Stimulated activated memory B cell treated with anti-CD40 and anti-IgM and Interleukin-4, amounts not matched to agents 10 μg/mL and 1 μg/mL and 100 μg/mL, for 72 hours (primary cell): ENCODE measurements around the gene CACNA1G.

ENCODE experiments used
- ATAC-seq: fragments of 150-1000 bp; cut with Tn5 transposase; 2 replicates; pipeline ENCODE4 v1.10.0; 2021
- H3K27ac Mint-ChIP-seq: one replicate; pipeline ENCODE4 v1.8.0; 2022; ENCODE audit warnings: mild to moderate bottlenecking, mixed read lengths
- H3K27me3 Mint-ChIP-seq: one replicate; pipeline ENCODE4 v1.8.0; 2022; ENCODE audit warnings: mixed read lengths
- H3K36me3 Mint-ChIP-seq: one replicate; pipeline ENCODE4 v1.8.0; 2022; ENCODE audit warnings: mixed read lengths
- H3K4me1 Mint-ChIP-seq: one replicate; pipeline ENCODE4 v1.8.0; 2022; ENCODE audit warnings: mixed read lengths
- H3K4me3 Mint-ChIP-seq: one replicate; pipeline ENCODE4 v1.8.0; 2022; ENCODE audit warnings: mild to moderate bottlenecking, moderate library complexity, mixed read lengths
- H3K9me3 Mint-ChIP-seq: one replicate; pipeline ENCODE4 v1.8.0; 2022; ENCODE audit warnings: mixed read lengths

Gene CACNA1G

DNA sequence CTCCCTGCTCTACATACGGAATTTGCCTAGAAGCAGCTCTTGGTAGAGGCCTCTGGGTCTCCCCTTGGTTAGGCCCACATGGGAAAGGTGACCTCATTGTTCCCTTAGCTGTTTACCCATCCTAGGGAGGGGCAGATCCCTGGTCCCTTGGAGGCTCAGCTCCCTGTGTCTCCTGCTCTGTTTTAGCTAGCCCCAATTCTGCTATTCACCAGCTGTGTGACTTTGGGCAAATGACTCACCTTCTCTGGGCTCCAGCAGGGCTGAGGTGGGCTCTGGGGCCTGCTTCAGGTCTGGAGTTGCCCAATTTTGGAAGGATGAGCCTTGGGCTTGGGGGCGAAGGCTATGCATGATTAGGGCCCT lies 78.1 kb downstream of the CACNA1G start:
- no peak for ATAC-seq
- Mint-ChIP-seq H3K4me1 (peaks cover 5% of the 10 kb centered on the region), H3K27ac (no peak overlapping the region), H3K4me3 (no peak overlapping the region), H3K9me3 (no peaks in the 10 kb centered on the region), H3K27me3 (peaks cover 81% of the 10 kb centered on the region), H3K36me3 (no peaks in the 10 kb centered on the region)

DNA sequence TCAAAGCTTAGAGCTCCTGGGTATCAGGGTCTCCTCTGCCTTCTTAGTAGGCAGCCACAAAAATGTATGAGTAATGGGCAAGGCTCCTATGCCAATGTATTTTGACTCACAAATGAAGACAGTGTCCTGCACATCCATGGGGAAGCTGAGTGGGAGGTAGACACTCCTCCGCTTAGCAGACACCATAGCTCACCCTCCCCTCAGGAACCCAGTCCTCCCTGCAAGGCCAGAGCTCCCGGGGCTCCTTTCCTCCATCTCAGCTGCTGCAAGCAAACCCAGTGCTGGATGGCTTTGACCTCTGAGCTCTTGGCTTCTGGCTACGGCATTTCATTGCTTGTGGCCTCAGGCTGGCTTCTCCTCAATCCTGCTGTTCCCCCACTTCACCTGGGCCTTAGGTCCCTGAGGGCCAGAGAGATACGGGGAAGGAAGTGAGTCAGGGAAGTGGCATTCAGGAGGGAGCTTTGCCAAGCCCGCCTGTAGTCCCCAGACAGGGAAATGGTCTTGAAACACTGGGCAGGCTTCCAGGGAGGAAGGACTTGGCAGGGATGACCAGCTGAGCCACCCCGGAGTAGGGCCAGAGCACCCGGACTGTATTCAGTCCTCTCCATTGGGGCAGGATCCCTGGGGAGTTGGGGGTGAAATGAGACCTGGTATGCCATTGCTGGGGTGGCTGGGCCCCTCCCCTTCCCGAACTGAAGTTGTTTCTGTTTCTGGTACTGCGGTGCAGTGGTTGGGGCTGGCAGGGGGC lies 78.6 kb downstream of the CACNA1G start:
- Mint-ChIP-seq H3K27ac (no peak overlapping the region), H3K4me1 (peaks cover 5% of the 10 kb centered on the region), H3K9me3 (no peaks in the 10 kb centered on the region), H3K4me3 (no peak overlapping the region), H3K36me3 (no peaks in the 10 kb centered on the region), H3K27me3 (peaks cover 81% of the 10 kb centered on the region)
- no peak for ATAC-seq

DNA sequence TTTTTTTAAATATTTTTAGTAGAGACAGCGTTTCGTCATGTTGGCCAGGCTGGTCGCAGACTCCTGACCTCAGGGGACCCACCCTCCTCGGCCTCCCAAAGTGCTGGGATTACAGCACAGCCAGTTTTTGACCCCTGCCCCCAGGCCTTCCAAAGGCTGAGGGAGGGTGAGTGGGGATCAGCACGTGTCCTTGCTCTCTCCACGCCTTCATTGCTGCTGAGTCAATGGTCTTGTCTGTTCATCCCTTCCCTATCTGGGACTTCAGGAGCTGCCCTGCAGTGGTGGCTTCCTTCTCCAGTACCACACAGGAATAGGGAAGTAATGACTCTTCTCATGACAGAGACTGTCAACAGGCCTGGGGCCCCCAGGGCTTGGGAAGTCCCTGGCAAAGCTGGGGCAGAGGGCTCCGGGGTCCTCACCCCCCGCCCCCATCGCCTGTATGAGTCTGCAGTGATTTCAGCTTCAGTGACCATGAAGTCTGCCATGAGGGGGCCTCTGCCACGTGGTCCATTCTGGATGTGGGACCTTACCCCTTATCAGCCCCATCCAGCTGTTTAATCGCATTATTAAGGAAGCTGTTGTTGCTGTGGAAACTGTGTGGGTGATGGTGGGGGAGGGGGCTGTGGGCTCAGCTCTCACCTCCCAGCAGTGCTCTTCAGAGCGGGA lies 80.3 kb downstream of the CACNA1G start:
- Mint-ChIP-seq H3K27me3 (peaks cover 80% of the 10 kb centered on the region), H3K9me3 (no peaks in the 10 kb centered on the region), H3K4me1 (peaks cover 5% of the 10 kb centered on the region), H3K36me3 (no peaks in the 10 kb centered on the region), H3K27ac (no peak overlapping the region), H3K4me3 (no peak overlapping the region)
- no peak for ATAC-seq

DNA sequence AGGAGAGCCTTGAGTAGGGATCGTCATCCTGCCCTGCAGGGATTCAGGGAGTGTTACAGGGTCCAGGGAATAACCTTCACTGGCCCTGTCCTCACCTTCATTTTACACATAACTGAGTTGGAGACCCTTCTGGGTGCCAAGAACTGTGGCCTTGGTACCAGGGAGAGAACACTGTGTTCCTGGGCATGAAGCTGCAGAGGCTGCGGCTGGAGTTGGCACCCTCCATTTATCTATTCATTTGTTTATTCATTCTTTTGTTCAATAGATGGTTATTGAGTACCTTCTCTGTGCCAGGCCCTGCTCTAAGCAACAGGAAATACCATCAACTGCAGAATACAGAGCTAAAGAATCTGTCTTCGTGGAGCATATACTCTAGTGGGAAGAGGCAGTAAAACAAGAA lies 80.8 kb downstream of the CACNA1G start:
- H3K27ac Mint-ChIP-seq, result no peak overlapping the region
- no peak overlapping the region for H3K4me3 Mint-ChIP-seq
- H3K9me3 Mint-ChIP-seq, result no peaks in the 10 kb centered on the region
- no peak for ATAC-seq
- peaks cover 5% of the 10 kb centered on the region for H3K4me1 Mint-ChIP-seq
- H3K27me3 Mint-ChIP-seq, result peaks cover 80% of the 10 kb centered on the region
- H3K36me3 Mint-ChIP-seq, result no peaks in the 10 kb centered on the region

DNA sequence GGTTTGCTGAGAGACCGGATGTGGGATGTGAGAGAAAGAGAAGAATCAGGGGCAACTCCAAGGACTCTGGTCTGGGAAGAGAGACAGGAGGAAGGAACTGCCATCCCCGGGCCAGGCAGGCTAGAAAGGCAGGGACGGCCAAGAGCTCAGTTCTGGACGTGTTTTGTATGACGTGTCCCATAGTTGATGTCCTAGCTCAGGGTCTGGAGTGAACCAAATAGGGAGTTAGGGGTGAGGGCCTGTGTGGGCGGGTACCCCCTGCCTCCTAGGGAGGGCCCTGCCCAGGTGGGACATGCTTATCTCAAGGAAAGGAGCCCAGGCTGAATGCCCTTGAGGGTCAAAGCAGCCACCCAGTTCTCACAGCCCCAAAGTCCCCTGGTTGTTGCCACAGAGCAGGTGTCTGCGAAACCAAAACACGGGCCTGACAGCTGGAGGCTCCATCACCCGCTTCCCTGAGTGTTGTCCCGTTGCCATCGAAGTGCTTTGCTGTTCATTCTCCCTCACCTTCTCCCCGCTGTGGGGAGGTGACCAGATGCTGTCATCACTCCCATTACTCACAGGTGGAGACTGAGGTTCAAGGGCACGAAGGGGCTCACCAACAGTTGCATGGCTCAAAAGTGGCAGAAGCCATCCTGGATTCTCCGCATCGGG lies 81.7 kb downstream of the CACNA1G start:
- H3K4me3 Mint-ChIP-seq, result no peak overlapping the region
- H3K27me3 Mint-ChIP-seq, result peaks cover 80% of the 10 kb centered on the region
- no peak for ATAC-seq
- no peaks in the 10 kb centered on the region for H3K9me3 Mint-ChIP-seq
- H3K27ac Mint-ChIP-seq, result no peak overlapping the region
- no peaks in the 10 kb centered on the region for H3K36me3 Mint-ChIP-seq
- H3K4me1 Mint-ChIP-seq, result peaks cover 5% of the 10 kb centered on the region

DNA sequence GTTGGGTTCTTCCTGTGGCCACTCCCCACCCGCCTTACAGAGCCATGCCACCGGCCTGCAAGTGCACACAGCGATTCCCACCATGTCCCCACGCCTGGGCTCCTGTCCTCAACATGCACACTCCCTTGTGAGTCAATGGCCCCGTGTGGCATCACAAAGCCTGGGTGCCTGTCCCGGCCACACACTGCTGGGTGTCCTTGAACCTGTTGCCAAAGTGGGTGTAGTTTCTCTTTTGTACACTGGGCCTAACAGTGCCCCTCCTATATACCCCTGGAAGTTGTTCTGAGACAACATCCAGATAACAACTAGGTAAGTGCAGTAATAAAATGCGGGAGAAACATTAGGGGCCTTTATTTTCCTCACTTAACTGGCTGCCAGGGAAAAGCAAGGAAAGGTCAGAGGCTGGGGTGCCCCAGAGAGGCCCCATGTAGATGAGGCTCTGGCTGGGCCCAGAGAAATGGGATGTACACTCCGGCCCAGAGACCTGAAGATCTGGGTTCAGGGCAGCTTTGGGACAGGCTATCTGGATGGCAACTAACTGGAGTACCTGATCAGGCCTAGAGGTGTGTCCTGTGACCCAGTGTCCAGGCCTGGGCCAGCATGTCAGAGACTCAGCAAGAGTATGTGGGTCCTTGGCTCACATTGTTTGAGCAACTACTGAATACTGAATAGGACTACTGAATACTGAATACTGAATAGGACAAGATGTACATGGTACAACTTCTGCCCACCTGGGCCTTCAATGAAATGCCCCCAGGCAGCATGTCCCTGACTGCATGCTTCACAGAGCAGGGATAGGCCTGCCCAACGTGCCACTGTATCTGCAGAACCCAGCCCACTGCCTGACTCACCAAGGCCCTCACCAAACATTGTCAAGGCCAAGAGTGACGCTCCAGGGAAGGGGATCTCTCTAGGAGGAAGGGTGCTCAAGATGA lies 82.5 kb downstream of the CACNA1G start:
- no peak overlapping the region for H3K4me3 Mint-ChIP-seq
- H3K4me1 Mint-ChIP-seq, result no peaks in the 10 kb centered on the region
- no peaks in the 10 kb centered on the region for H3K36me3 Mint-ChIP-seq
- H3K27ac Mint-ChIP-seq, result no peak overlapping the region
- H3K9me3 Mint-ChIP-seq, result no peaks in the 10 kb centered on the region
- no peak for ATAC-seq
- peaks cover 77% of the 10 kb centered on the region for H3K27me3 Mint-ChIP-seq

DNA sequence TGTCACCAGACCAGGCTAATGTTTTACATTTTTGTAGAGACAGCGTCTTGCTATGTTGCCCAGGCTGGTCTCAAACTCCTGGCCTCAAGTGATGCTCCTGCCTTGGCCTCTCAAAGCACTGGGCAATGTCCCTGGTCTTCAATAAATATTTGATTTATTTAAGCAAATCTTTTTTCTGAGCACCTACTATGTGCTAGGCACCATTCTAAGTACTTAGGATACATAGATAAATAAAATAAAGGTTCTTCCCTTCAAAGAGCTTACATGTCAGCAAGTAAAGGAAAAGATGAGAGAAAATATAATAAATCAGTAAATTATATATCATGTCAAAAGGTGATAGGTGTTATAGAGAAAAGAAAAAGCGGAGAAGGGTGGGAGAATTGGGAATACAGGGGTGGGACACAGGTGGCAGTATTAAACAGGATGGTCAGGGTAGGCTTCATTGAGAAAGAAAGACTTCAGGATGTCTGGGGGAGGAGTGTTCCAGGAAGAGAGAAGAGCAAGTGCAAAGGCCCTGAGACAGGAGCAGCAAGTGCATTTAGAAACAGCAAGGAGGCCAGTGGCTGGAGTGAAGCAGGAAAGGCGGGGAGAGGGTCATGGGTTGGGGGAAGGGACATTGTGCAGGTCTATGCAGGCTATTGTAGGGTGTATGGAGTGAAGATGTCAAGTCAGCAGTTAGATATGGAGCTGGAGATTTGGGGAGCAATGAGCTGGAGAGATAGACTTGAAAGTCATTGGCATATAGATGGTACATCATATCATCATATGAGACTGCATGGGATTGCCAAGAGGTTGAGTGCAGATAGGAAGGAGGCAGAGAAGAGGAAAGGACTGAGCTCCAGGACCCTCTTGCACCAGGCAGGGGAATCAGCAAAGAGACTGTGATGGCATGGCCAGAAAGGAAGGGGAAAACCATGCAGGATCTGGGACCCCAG lies 85.5 kb downstream of the CACNA1G start:
- no peaks in the 10 kb centered on the region for H3K4me1 Mint-ChIP-seq
- no peak overlapping the region for H3K4me3 Mint-ChIP-seq
- ATAC-seq, result peak; percentile 15
- peaks cover 56% of the 10 kb centered on the region for H3K27me3 Mint-ChIP-seq
- H3K36me3 Mint-ChIP-seq, result no peaks in the 10 kb centered on the region
- no peaks in the 10 kb centered on the region for H3K9me3 Mint-ChIP-seq
- H3K27ac Mint-ChIP-seq, result no peak overlapping the region

DNA sequence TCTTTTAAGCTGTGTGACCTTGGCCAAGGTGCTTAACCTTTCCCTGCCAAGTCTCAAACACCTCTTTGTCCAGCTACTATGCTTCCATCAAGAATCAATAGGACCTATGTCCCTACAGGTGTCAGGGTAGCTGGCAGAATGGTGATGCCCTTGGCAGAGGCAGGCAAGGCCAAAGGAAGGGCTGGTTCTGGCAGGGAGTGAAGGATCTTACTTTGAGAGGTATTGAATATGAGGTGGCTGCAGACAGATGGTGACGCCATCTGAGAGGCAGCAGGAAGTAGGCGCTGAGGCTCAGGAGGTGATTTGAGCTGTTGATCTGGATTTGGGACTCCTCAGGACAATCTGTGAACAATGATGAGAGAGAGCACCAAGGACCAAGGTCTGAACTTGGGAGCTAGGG lies 86.7 kb downstream of the CACNA1G start:
- Mint-ChIP-seq H3K36me3 (no peaks in the 10 kb centered on the region), H3K27me3 (peaks cover 44% of the 10 kb centered on the region), H3K4me3 (no peak overlapping the region), H3K27ac (no peak overlapping the region), H3K9me3 (no peaks in the 10 kb centered on the region), H3K4me1 (no peaks in the 10 kb centered on the region)
- ATAC-seq, result no peak

DNA sequence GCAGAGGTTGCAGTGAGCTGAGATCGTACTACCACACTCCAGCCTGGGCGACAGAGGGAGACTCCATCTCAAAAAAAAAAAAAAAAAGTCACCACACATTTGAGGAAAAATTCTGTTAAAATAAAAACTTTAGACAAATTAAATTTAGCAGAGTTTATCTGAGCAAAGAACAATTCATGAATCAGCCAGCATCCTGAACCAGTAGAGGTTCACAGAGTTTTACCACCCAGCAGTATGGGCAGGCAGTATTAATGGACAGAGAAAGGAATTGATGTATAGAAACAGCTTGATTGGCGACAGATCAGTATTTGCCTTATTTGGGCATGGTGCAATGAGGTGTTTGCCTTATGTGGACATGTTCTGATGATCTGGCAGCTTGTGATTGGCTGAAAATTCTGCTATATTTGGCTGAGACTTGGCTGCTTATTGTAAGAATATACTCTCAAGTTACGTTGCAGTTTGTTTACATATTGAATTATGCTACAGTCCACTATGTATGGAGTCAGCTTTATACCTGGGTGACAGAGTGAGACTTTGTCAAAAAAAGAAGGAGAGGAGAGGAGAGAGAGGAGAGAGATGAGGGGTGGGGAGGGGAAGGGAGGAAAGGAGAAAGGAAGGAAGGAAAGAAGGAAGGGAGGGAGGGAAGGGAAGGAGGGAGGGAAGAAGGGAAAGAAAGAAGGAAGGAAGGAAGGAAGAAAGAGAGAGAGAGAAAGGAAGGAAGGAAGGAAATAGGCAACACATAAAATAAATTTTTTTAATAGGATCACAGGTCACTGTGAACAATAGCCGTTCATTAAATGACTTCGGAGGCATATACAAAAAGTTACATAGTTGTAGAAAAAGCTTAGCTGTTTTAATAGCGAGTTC lies 88.8 kb downstream of the CACNA1G start:
- ATAC-seq, result no peak
- Mint-ChIP-seq H3K4me1 (no peaks in the 10 kb centered on the region), H3K27me3 (peaks cover 27% of the 10 kb centered on the region), H3K9me3 (no peaks in the 10 kb centered on the region), H3K36me3 (no peaks in the 10 kb centered on the region), H3K27ac (no peak overlapping the region), H3K4me3 (no peak overlapping the region)

DNA sequence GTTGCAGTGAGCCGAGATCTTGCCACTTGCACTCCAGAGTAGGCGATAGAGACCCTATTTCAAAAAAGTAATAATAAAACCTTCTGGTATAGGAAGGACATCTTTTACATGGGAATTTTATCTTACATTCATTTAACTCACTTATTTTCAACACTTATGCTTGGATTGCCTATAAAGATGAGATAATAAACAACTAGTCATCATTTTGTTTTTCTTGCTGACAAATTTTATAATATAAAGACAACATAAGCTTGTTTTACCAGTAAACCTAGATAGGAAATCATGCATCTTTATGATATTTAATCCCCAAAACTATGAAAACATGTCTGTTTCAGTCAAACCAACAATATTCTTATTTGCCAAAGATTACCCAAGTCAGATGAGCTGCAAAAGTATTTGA lies 91.1 kb downstream of the CACNA1G start:
- no peak for ATAC-seq
- Mint-ChIP-seq H3K9me3 (no peaks in the 10 kb centered on the region), H3K36me3 (no peaks in the 10 kb centered on the region), H3K27ac (no peak overlapping the region), H3K4me3 (no peak overlapping the region), H3K27me3 (peaks cover 16% of the 10 kb centered on the region), H3K4me1 (no peaks in the 10 kb centered on the region)

DNA sequence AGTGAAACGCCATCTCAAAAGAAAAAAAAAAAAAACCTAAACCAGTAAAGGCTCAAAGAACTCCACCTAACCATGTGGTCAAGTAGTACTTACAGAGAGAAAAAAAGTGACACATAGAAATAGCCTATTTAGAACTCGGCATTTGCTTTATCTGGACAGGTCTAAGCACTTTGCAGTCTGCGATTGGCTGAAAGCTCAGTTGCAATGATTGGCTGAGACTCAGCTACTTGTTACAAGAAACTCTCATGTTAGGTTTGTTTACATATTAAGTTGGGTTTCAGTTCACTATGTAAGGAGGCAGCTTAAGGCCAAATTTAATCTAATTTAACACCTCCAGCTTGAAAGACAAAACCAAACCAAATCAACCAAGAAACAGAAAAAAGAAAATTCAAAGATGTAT lies 93.2 kb downstream of the CACNA1G start:
- Mint-ChIP-seq H3K27ac (no peak overlapping the region), H3K27me3 (peaks cover 21% of the 10 kb centered on the region), H3K4me3 (no peak overlapping the region), H3K9me3 (no peaks in the 10 kb centered on the region), H3K4me1 (no peaks in the 10 kb centered on the region), H3K36me3 (no peaks in the 10 kb centered on the region)
- ATAC-seq, result no peak

DNA sequence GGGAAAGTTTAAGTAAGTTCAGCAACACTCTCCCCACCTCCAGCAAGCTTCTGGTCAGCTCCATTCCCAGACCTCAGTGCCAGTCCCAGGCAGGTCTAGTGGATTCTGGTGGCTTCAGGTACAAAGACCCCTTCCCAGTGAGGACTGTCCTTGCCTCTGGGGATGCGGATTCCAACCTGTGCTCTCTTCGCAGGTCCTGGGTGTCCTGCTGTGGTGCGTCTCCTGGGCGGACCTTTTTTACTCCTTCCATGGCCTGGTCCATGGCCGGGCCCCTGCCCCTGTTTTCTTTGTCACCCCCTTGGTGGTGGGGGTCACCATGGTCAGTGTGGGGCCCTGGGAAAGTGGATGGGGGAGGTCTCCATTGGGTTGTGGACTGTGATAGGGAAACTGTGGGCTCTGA lies 96.0 kb downstream of the CACNA1G start:
- H3K4me1 Mint-ChIP-seq, result peaks cover 4% of the 10 kb centered on the region
- no peaks in the 10 kb centered on the region for H3K36me3 Mint-ChIP-seq
- peaks cover 33% of the 10 kb centered on the region for H3K27me3 Mint-ChIP-seq
- H3K9me3 Mint-ChIP-seq, result no peaks in the 10 kb centered on the region
- no peak overlapping the region for H3K27ac Mint-ChIP-seq
- no peak for ATAC-seq
- H3K4me3 Mint-ChIP-seq, result no peak overlapping the region

DNA sequence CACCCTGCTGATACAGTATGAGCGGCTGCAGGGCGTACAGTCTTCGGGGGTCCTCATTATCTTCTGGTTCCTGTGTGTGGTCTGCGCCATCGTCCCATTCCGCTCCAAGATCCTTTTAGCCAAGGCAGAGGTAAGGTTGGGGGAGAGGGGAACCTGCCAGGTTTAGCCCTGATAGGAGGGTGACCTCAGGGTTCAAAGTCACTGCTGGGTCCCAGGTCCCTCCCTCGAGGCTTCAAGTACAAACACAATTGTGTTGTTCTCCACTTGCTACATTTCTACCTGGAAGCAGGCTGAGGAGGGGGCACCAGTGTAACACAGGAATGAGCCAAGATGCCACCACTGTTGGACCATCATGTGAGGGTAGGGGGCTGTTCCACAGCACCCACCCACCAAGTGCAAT lies 96.5 kb downstream of the CACNA1G start:
- Mint-ChIP-seq H3K4me3 (no peak overlapping the region), H3K36me3 (no peaks in the 10 kb centered on the region), H3K27me3 (peaks cover 38% of the 10 kb centered on the region), H3K27ac (no peak overlapping the region), H3K9me3 (no peaks in the 10 kb centered on the region), H3K4me1 (peaks cover 9% of the 10 kb centered on the region)
- ATAC-seq, result no peak

DNA sequence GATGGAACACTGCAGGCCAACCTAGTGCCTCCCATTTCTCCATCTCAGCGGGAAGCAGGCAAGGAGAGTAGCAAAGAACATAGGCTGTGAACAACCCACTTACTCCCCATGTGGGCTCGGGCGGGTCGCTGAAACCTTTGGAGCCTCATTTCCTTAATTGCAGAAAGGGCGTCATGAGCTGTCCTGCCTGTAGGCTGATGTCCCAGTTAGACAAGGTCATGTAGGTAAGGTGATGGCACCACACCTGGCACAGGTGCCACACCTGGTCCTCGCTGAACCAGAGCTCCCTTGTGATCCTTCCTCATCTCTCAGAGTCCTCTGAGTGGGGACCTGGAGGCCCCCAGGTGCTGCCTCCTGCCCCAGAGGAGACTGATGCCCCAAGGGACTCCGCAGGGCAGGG lies 97.1 kb downstream of the CACNA1G start:
- H3K36me3 Mint-ChIP-seq, result no peaks in the 10 kb centered on the region

More for the DNA sequence above, 97.1 kb downstream of the CACNA1G start:
- H3K27me3 Mint-ChIP-seq, result peaks cover 44% of the 10 kb centered on the region
- peaks cover 10% of the 10 kb centered on the region for H3K4me1 Mint-ChIP-seq
- no peaks in the 10 kb centered on the region for H3K9me3 Mint-ChIP-seq
- no peak for ATAC-seq
- H3K4me3 Mint-ChIP-seq, result no peak overlapping the region
- H3K27ac Mint-ChIP-seq, result no peak overlapping the region
